ENCODE measurements around the gene RHEB.
"Not testable (repeated sequence)": the region's sequence is repeated elsewhere in the genome, so short reads cannot be mapped to it uniquely, and the experiment has no call there.

Gene RHEB

DNA sequence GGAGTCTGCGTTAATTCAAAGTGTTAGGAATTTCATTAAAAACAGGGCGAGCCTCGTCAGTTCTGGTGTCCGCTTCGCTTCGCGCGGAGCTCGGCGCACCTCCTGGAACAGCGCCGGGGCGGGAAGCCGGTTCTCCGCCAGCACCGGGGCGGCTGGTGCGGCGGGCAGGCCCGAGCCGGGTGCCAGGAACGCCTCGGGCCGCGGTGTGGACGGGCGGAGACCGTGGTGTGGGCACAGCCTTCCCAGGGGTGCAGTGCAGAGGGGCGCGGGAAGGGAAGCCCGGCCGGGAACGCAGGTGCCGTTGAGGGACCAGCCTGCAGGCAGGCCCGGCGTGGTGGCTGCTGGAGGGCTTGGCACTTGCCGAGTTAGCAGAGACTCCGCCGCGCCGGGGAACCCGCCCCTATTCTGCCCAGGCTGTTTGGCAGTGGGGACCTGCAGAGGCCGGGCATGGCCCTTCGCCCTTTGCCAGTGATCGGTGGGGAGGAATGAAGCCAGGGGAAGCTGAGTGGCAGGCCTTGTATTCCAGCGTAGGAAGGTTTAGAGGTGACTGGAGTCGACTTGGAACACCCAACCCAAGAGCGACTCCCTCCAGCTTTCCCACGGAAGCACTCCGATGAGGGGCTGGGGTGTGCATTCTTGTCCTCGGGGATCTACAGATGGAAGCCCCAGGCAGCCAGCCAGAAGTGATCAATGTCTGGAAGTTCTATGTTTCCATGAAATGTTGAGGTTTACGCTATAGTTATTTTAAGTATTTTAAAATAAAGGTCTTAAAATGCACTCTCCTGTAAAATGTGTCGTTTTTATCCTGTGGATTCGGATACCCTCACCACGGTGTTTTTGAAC is 945 bp upstream of the RHEB start:
- H3K36me3 ChIP-seq (ENCODE audit: control insufficient read depth, low read length): peaks cover 29% of the 10 kb centered on the region
- peaks cover 5% of the 10 kb centered on the region; the same call in 1 of the 2 replicates for H3K27me3 ChIP-seq (ENCODE audit: control insufficient read depth, low read length)
- H3K27ac ChIP-seq (ENCODE audit: low read depth, low read length): peak overlapping the region; percentile 80
- peaks cover 8% of the 10 kb centered on the region for H3K9me3 ChIP-seq (ENCODE audit: control insufficient read depth, insufficient read depth, low read length)
- H3F3A ChIP-seq (ENCODE audit: control insufficient read depth, insufficient read depth): 0 out of 2 replicates have a peak, but pooled peaks cover 2% of the 10 kb centered on the region
- peaks cover 37% of the 10 kb centered on the region for H3K79me2 ChIP-seq (ENCODE audit: control insufficient read depth, low read length)
- peak overlapping the region; percentile 54 for H3K4me2 ChIP-seq (ENCODE audit: low read length)
- H4K20me1 ChIP-seq (ENCODE audit: control insufficient read depth, insufficient read depth, low read depth, low read length): peaks cover 29% of the 10 kb centered on the region
- H3K9me2 ChIP-seq (replicated peaks; ENCODE audit: control insufficient read depth, low read length): no peaks in the 10 kb centered on the region
- TF ChIP-seq, protein P1, sequence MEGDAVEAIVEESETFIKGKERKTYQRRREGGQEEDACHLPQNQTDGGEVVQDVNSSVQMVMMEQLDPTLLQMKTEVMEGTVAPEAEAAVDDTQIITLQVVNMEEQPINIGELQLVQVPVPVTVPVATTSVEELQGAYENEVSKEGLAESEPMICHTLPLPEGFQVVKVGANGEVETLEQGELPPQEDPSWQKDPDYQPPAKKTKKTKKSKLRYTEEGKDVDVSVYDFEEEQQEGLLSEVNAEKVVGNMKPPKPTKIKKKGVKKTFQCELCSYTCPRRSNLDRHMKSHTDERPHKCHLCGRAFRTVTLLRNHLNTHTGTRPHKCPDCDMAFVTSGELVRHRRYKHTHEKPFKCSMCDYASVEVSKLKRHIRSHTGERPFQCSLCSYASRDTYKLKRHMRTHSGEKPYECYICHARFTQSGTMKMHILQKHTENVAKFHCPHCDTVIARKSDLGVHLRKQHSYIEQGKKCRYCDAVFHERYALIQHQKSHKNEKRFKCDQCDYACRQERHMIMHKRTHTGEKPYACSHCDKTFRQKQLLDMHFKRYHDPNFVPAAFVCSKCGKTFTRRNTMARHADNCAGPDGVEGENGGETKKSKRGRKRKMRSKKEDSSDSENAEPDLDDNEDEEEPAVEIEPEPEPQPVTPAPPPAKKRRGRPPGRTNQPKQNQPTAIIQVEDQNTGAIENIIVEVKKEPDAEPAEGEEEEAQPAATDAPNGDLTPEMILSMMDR (IDR thresholded peaks at IDR 0.05; ENCODE audit: low read depth, low read length, poor library complexity, severe bottlenecking): no peak
- TF ChIP-seq EZH2phosphoT487 (IDR thresholded peaks at IDR 0.05; ENCODE audit: borderline replicate concordance, low read length): no peak
- peak overlapping the region; percentile 93 for H3K4me3 ChIP-seq (ENCODE audit: low read length)
- H3K4me1 ChIP-seq (ENCODE audit: control insufficient read depth, low read length): peaks cover 25% of the 10 kb centered on the region

DNA sequence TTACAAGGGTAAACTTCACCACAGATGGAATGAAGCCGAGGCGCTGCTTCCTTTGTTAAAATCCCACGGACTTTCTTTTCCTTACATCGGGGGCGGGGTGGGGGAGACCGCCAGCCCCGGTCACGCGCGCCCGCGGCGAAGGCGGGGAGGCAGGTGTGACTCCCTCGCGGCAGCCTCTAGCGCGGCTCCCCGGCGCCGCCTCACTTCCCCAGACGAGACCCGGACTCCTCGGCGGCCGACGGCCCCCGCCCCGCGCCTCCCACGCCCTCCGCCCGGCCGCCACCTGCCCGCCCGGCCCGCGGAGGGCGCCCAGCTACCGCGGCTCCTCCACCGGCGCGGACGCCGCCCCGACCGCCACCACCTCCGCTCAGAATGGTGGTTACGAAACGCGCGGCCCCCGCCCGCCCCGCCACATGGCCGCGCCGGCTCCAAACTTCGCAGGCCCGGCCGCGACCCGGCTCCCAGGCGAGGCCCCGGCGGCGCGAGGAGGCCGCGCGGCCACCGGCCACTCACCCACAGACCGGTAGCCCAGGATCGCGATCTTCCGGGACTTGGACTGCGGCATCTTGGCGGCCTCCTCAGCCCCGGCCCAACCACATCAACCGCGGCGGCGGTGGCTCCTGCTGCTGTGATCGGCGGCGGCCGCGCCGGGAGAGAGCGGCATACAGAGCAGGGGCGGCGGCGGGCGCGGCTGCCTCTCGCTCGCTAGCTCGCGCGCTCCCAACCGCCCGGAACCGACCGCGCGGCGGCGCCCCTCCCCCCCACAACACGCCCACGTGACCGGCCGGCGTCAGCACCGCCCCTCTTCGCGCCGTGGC is 539 bp downstream of the RHEB start:
- Histone ChIP-seq H3K36me3 (ENCODE audit: control insufficient read depth, low read length) (peaks cover 38% of the 10 kb centered on the region), H4K20me1 (ENCODE audit: control insufficient read depth, insufficient read depth, low read depth, low read length) (peaks cover 39% of the 10 kb centered on the region)
- not testable (repeated sequence) for H3K9me3 ChIP-seq (ENCODE audit: control insufficient read depth, insufficient read depth, low read length)

DNA sequence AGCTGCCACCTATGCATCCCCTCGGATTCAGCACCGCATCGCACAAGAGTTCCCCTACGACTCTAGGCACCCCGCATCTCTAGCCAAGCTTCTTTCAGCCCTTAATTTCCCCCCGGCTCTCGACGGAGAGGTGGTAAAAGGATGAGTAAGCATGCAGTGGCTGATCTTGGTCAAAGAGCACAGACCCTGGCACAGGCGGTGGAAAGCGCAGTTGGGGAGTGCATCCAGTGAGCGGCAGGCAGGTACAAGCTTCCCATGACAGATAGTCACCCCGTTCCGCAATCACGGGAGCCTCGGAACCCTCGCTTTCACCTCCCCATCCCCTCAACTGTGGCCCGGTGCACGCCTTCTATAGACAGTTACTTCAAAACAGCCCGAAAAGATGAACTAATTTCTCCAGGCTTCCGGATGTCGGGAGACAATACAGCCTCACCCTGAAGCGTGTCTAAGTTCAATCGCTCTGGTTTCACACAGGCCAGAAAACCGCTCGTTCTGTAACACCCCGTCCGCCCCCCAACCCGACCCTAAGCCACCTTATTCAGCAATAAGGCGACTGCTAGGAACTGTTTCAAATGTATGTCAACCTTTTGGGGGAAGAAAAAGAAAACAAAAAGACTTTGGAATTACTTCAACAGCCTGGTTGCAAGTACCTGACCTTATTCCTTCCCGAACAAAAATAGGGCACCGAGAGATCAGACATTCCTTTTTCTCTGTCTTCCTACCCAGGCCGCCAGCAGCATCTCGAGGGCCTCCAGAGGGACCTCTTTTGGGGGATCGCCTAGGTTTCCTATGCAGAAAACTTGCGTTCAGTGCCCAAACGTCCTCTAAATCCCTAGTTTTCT is 1.4 kb downstream of the RHEB start:
- Histone ChIP-seq H3K9me3 (ENCODE audit: control insufficient read depth, insufficient read depth, low read length) (peaks cover 8% of the 10 kb centered on the region), H3K36me3 (ENCODE audit: control insufficient read depth, low read length) (peaks cover 41% of the 10 kb centered on the region), H4K20me1 (ENCODE audit: control insufficient read depth, insufficient read depth, low read depth, low read length) (peaks cover 47% of the 10 kb centered on the region), H3K4me3 (ENCODE audit: low read length) (peak overlapping the region; percentile 93), H3K27me3 (ENCODE audit: control insufficient read depth, low read length) (no peaks in the 10 kb centered on the region), H3F3A (ENCODE audit: control insufficient read depth, insufficient read depth) (0 out of 2 replicates have a peak, but pooled peaks cover 2% of the 10 kb centered on the region), H3K4me1 (ENCODE audit: control insufficient read depth, low read length) (peaks cover 25% of the 10 kb centered on the region), H3K79me2 (ENCODE audit: control insufficient read depth, low read length) (peaks cover 60% of the 10 kb centered on the region), H3K27ac (ENCODE audit: low read depth, low read length) (peak overlapping the region; percentile 80), H3K9me2 (replicated peaks; ENCODE audit: control insufficient read depth, low read length) (no peaks in the 10 kb centered on the region), H3K4me2 (ENCODE audit: low read length) (peak overlapping the region; percentile 83)
- TF ChIP-seq, protein P1 (IDR thresholded peaks at IDR 0.05; ENCODE audit: low read depth, low read length, poor library complexity, severe bottlenecking): no peak
- TF ChIP-seq EZH2phosphoT487 (IDR thresholded peaks at IDR 0.05; ENCODE audit: borderline replicate concordance, low read length): no peak

More for the DNA sequence above, 539 bp downstream of the RHEB start:
- Histone ChIP-seq H3K4me1 (ENCODE audit: control insufficient read depth, low read length) (peaks cover 25% of the 10 kb centered on the region), H3K79me2 (ENCODE audit: control insufficient read depth, low read length) (peaks cover 52% of the 10 kb centered on the region), H3K27ac (ENCODE audit: low read depth, low read length) (peak overlapping the region; percentile 80), H3K4me2 (ENCODE audit: low read length) (peak overlapping the region; percentile 83), H3K4me3 (ENCODE audit: low read length) (peak overlapping the region; percentile 93)
- not testable (repeated sequence) for H3K27me3 ChIP-seq (ENCODE audit: control insufficient read depth, low read length); H3F3A ChIP-seq (ENCODE audit: control insufficient read depth, insufficient read depth); H3K9me2 ChIP-seq (replicated peaks; ENCODE audit: control insufficient read depth, low read length)
